ENCODE measurements around the gene KDELR3.

The KDELR3 gene

GRCh38 chr22:38484244-38484643, 16.3 kb downstream of the KDELR3 start:
- DNase-seq = no peak

GRCh38 chr22:38485783-38486182, 17.9 kb downstream of the KDELR3 start:
- DNase-seq = no peak

GRCh38 chr22:38487946-38488345, 20.1 kb downstream of the KDELR3 start:
- no peak for DNase-seq

GRCh38 chr22:38489142-38489541, 21.2 kb downstream of the KDELR3 start:
- no peak for DNase-seq

- DNase-seq = no peak
These were observed 21.8 kb downstream of the KDELR3 start for GRCh38 chr22:38489561-38490145.

GRCh38 chr22:38490475-38490874, 22.6 kb downstream of the KDELR3 start:
- no peak for DNase-seq

- no peak for DNase-seq
These were observed 23.0 kb downstream of the KDELR3 start for GRCh38 chr22:38490915-38491314.

- no peak for DNase-seq
These were observed 23.9 kb downstream of the KDELR3 start for GRCh38 chr22:38491707-38492348.

- DNase-seq = no peak
These were observed 26.6 kb downstream of the KDELR3 start for GRCh38 chr22:38494498-38494897.

- DNase-seq = no peak
These were observed 27.0 kb downstream of the KDELR3 start for GRCh38 chr22:38494939-38495338.

GRCh38 chr22:38497869-38498268, 30.0 kb downstream of the KDELR3 start:
- no peak for DNase-seq

- no peak for DNase-seq
These were observed 34.1 kb downstream of the KDELR3 start for GRCh38 chr22:38501797-38502672.

- DNase-seq = no peak
These were observed 35.1 kb downstream of the KDELR3 start for GRCh38 chr22:38503021-38503420.

GRCh38 chr22:38504731-38505540, 37.0 kb downstream of the KDELR3 start:
- DNase-seq = peak; percentile 60

- DNase-seq = peak; percentile 65
These were observed 37.7 kb downstream of the KDELR3 start for GRCh38 chr22:38505541-38506117.

- peak; percentile 86 for DNase-seq
These were observed 38.4 kb downstream of the KDELR3 start, which contains the start of gene DDX17 for GRCh38 chr22:38506118-38506962. Gene DDX17 (minus strand): TSS chr22:38506311.

- no peak for DNase-seq
These were observed 42.6 kb downstream of the KDELR3 start for GRCh38 chr22:38510416-38510970.

GRCh38 chr22:38513063-38513462, 45.2 kb downstream of the KDELR3 start:
- peak; percentile 41 for DNase-seq

- no peak for DNase-seq
These were observed 50.7 kb downstream of the KDELR3 start for GRCh38 chr22:38518620-38519019.

- no peak for DNase-seq
These were observed 51.8 kb downstream of the KDELR3 start for GRCh38 chr22:38519453-38520250.
